Keratinocyte (primary cell): ENCODE data around the gene SDK1. TPM values are rescaled to one million over a fixed set of nuclear protein-coding genes. Genes with fewer than 3 reads are reported as not detected.

Experiments
- DNase-seq: peaks from one replicate; pipeline ENCODE4 v3.0.0-alpha.2; 2011; ENCODE audit warnings: low read depth, missing footprints, low spot score
- FAIRE-seq: peaks from 2 replicates; lab custom pipeline; 2011; peaks lifted over from hg19 to GRCh38; lab: Jason Lieb, UNC
- H2AFZ ChIP-seq: 2 replicates; pipeline ENCODE4 v1.6.0; 2012; ENCODE audit warnings: low read length, control low read depth, inconsistent platforms; ENCODE audit not compliant: control insufficient read depth
- H3K27ac ChIP-seq: 2 replicates; pipeline ENCODE4 v1.5.1; 2011; ENCODE audit warnings: low read length; ENCODE audit not compliant: control insufficient read depth, insufficient read depth
- H3K27me3 ChIP-seq: 3 replicates; pipeline ENCODE4 v1.6.0; 2011; ENCODE audit warnings: low read length; ENCODE audit not compliant: control insufficient read depth, insufficient read depth; ENCODE audit errors: extremely low read depth
- H3K36me3 ChIP-seq, 2 experiments: 2 replicates in 1 of 2; 3 replicates in 1 of 2; pipeline ENCODE4 v1.5.1; 2011; ENCODE audit warnings: low read length in 2 of 2, mild to moderate bottlenecking in 1 of 2; ENCODE audit not compliant: control insufficient read depth in 2 of 2, insufficient read depth in 2 of 2; ENCODE audit errors: extremely low read depth in 1 of 2
- H3K4me1 ChIP-seq: 3 replicates; pipeline ENCODE4 v1.5.1; 2011; ENCODE audit warnings: low read length; ENCODE audit not compliant: control insufficient read depth, insufficient read depth; ENCODE audit errors: extremely low read depth
- H3K4me2 ChIP-seq: 3 replicates; pipeline ENCODE4 v1.6.0; 2011; ENCODE audit warnings: low read depth, low read length; ENCODE audit not compliant: control insufficient read depth, insufficient read depth; ENCODE audit errors: extremely low read depth
- H3K4me3 ChIP-seq, 3 experiments: fragments of 200-600 bp in 1 of 3; sonication (generic) in 1 of 3; 2 replicates in 2 of 3; 3 replicates in 1 of 3; pipeline ENCODE4 v1.5.1; 2011 to 2016; ENCODE audit warnings: low read length in 3 of 3, mild to moderate bottlenecking in 3 of 3, control low read depth in 2 of 3, inconsistent platforms in 1 of 3, low read depth in 1 of 3, mixed read lengths in 1 of 3, mixed run types in 1 of 3, moderate library complexity in 1 of 3; ENCODE audit not compliant: control insufficient read depth in 2 of 3, insufficient read depth in 2 of 3; ENCODE audit errors: extremely low read depth in 1 of 3
- H3K79me2 ChIP-seq: 2 replicates; pipeline ENCODE4 v1.6.0; 2012; ENCODE audit warnings: low read length; ENCODE audit not compliant: control insufficient read depth, insufficient read depth
- H3K9ac ChIP-seq: 3 replicates; pipeline ENCODE4 v1.6.0; 2011; ENCODE audit warnings: low read length; ENCODE audit not compliant: control insufficient read depth, insufficient read depth; ENCODE audit errors: extremely low read depth
- H3K9me1 ChIP-seq: 3 replicates; pipeline ENCODE4 v1.6.0; 2011; ENCODE audit warnings: low read length; ENCODE audit not compliant: control insufficient read depth, insufficient read depth; ENCODE audit errors: extremely low read depth
- H3K9me3 ChIP-seq: 2 replicates; pipeline ENCODE4 v1.5.1; 2012; ENCODE audit warnings: low read depth, low read length; ENCODE audit not compliant: control insufficient read depth
- H4K20me1 ChIP-seq: 3 replicates; pipeline ENCODE4 v1.6.0; 2011; ENCODE audit warnings: low read length; ENCODE audit not compliant: control insufficient read depth, insufficient read depth; ENCODE audit errors: extremely low read depth
- CTCF ChIP-seq, 3 experiments: IDR thresholded peaks in 1 of 3; conservative IDR thresholded peaks in 1 of 3; optimal IDR thresholded peaks in 1 of 3; 2 replicates in 2 of 3; 3 replicates in 1 of 3; pipeline versions ENCODE3 to v1.5.1; 2011; ENCODE audit warnings: low read length in 3 of 3, mild to moderate bottlenecking in 3 of 3, moderate library complexity in 2 of 3, control low read depth in 1 of 3, inconsistent platforms in 1 of 3; ENCODE audit not compliant: insufficient read depth in 2 of 3; ENCODE audit errors: extremely low read depth in 1 of 3
- EZH2 ChIP-seq: IDR thresholded peaks from one replicate; pipeline ENCODE4 v1.6.1; 2012; ENCODE audit warnings: inconsistent platforms, mild to moderate bottlenecking, low read length, moderate library complexity
- dilution Hi-C: fragments of 300-500 bp; cut with MboI; formaldehyde crosslinking; loops from one replicate; pipeline ENCODE4 v1.7.0; 2020; ENCODE audit warnings: low sequenced_read_pairs; ENCODE audit not compliant: extremely low pct_ligation_motif_present
- polyA minus RNA-seq, 3 experiments: library from RNA; depleted of rRNA, polyadenylated mRNA; stranded (reverse); fragments of >200 nt; gene quantifications; 1 replicate in 1 of 3; 2 replicates in 1 of 3; 3 replicates in 1 of 3; pipeline ENCODE4 v1.2.3, GENCODE V29; 2011
- polyA plus RNA-seq, 5 experiments: library from polyadenylated mRNA; depleted of rRNA in 3 of 5; stranded (reverse) in 3 of 5; stranded (forward) in 1 of 5; unstranded in 1 of 5; fragments of >200 nt; gene quantifications; 1 replicate in 1 of 5; 2 replicates in 3 of 5; 3 replicates in 1 of 5; pipeline versions ENCODE4 v1.2.1 to v1.2.3, GENCODE V29; 2011 to 2012; ENCODE audit warnings: missing spikeins in 2 of 5, low read depth in 1 of 5, low replicate concordance in 1 of 5

The SDK1 gene, protein sequence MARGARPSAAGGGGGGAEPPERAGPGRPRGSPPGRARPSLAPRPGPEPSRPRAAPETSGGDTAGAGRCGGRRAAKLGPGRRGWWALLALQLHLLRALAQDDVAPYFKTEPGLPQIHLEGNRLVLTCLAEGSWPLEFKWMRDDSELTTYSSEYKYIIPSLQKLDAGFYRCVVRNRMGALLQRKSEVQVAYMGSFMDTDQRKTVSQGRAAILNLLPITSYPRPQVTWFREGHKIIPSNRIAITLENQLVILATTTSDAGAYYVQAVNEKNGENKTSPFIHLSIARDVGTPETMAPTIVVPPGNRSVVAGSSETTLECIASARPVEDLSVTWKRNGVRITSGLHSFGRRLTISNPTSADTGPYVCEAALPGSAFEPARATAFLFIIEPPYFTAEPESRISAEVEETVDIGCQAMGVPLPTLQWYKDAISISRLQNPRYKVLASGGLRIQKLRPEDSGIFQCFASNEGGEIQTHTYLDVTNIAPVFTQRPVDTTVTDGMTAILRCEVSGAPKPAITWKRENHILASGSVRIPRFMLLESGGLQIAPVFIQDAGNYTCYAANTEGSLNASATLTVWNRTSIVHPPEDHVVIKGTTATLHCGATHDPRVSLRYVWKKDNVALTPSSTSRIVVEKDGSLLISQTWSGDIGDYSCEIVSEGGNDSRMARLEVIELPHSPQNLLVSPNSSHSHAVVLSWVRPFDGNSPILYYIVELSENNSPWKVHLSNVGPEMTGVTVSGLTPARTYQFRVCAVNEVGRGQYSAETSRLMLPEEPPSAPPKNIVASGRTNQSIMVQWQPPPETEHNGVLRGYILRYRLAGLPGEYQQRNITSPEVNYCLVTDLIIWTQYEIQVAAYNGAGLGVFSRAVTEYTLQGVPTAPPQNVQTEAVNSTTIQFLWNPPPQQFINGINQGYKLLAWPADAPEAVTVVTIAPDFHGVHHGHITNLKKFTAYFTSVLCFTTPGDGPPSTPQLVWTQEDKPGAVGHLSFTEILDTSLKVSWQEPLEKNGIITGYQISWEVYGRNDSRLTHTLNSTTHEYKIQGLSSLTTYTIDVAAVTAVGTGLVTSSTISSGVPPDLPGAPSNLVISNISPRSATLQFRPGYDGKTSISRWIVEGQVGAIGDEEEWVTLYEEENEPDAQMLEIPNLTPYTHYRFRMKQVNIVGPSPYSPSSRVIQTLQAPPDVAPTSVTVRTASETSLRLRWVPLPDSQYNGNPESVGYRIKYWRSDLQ (N-terminal part only)
- polyA plus RNA-seq (0.66 to 2.0 TPM (median 0.75 TPM) in 3 replicates), polyA minus RNA-seq (3.0 to 4.8 TPM (median 4.6 TPM) in 3 replicates)
- polyA plus RNA-seq (2011; ENCODE audit: low read depth) = not detected
- 0.80 and 1.1 TPM in 2 replicates for polyA plus RNA-seq (2011; cell fraction: cytosol; rRNA removed)
- polyA plus RNA-seq (2011; cell fraction: nucleus; rRNA removed) = 11.2 and 15.2 TPM in 2 replicates
- polyA plus RNA-seq (2012; ENCODE audit: low replicate concordance) = 0.07 and 1.2 TPM in 2 replicates
- 2.1 TPM for polyA minus RNA-seq (2011; cell fraction: cytosol; rRNA and poly(A)+ RNA removed)
- 13.2 and 23.3 TPM in 2 replicates for polyA minus RNA-seq (2011; cell fraction: nucleus; rRNA and poly(A)+ RNA removed)

GRCh38 chr7:3300651-3301448 is at the start of gene SDK1:
Gene SDK1, plus strand, starts transcription at chr7:3301252. Its CDS starts 335 bp downstream, at chr7:3301587.
- dilution Hi-C loops = no loop called here

More at GRCh38 chr7:3300651-3301448, at the start of gene SDK1:
- Histone ChIP-seq H3K79me2 (no peaks in the 10 kb centered on the region), H4K20me1 (no peaks in the 10 kb centered on the region), H3K36me3 (no peaks in the 10 kb centered on the region), H3K27ac (no peak within 1 kb of the TSS), H3K9ac (no peak within 1 kb of the TSS), H2AFZ (no peak within 1 kb of the TSS), H3K9me3 (no peaks in the 10 kb centered on the region), H3K4me2 (peak within 1 kb of the TSS; percentile 79), H3K9me1 (no peaks in the 10 kb centered on the region), H3K4me3 (peak within 1 kb of the TSS; percentile 27 to 43 (median 37)), H3K27me3 (peaks cover 21% of the 10 kb centered on the region), H3K4me1 (no peaks in the 10 kb centered on the region)
- no peak for TF ChIP-seq EZH2
- peak; percentile 46 to 81 (median 76) for TF ChIP-seq CTCF (optimal IDR thresholded peaks at IDR 0.05 in 1 of 3, IDR thresholded peaks at IDR 0.05 in 1 of 3, conservative IDR thresholded peaks at IDR 0.05 in 1 of 3; ENCODE audit: extremely low read depth in 1 of 3, insufficient read depth in 2 of 3, low read length in 3 of 3)
- DNase-seq = peak; percentile 1
- no peak for FAIRE-seq
